AG10803 (cell line): ENCODE results near the gene GREM1.

Experiments
- DNase-seq: peaks from one replicate; pipeline ENCODE4 v3.0.0; 2010; ENCODE audit warnings: low read depth
- H3K4me3 ChIP-seq: 2 replicates; pipeline ENCODE4 v1.5.1; 2011; ENCODE audit warnings: mild to moderate bottlenecking, low read length, control low read depth
- CTCF ChIP-seq: conservative IDR thresholded peaks from 2 replicates; pipeline ENCODE4 v1.5.1; 2011; ENCODE audit warnings: mild to moderate bottlenecking, low read length, control low read depth, inconsistent platforms

Gene GREM1

GRCh38 chr15:32787949-32788348, 70.1 kb downstream of the GREM1 start:
- no peak for TF ChIP-seq CTCF
- H3K4me3 ChIP-seq, result no peak overlapping the region
- DNase-seq, result no peak

- no peak for TF ChIP-seq CTCF
- H3K4me3 ChIP-seq, result no peak overlapping the region
- peak; percentile 75 for DNase-seq
Observed at GRCh38 chr15:32790352-32790999, 72.7 kb downstream of the GREM1 start.

- no peak overlapping the region for H3K4me3 ChIP-seq
- DNase-seq, result no peak
- no peak for TF ChIP-seq CTCF
Observed at GRCh38 chr15:32792436-32792835, 74.6 kb downstream of the GREM1 start.
